WTC11 (cell line): ENCODE measurements around the gene ERVV-1.

Source experiments
- ATF3 ChIP-seq: sonication (generic); formaldehyde crosslinking; conservative IDR thresholded peaks from 2 replicates; pipeline ENCODE4 v1.8.1; 2022; ENCODE audit warnings: mild to moderate bottlenecking, missing genetic modification reagents
- CREB1 ChIP-seq: sonication (generic); formaldehyde crosslinking; IDR thresholded peaks from 2 replicates; pipeline ENCODE4 v1.8.0; 2023; ENCODE audit warnings: mild to moderate bottlenecking, missing genetic modification reagents
- CTCF ChIP-seq: fragments of 200-600 bp; IDR thresholded peaks from 2 replicates; pipeline ENCODE4 v1.8.0; 2022; ENCODE audit warnings: antibody characterized with exemption
- ETV6 ChIP-seq: sonication (generic); formaldehyde crosslinking; IDR thresholded peaks from 2 replicates; pipeline ENCODE4 v1.8.1; 2022; ENCODE audit warnings: mild to moderate bottlenecking, missing genetic modification reagents
- JUN ChIP-seq: sonication (generic); formaldehyde crosslinking; IDR thresholded peaks from 2 replicates; pipeline ENCODE4 v1.8.0; 2023; ENCODE audit warnings: mild to moderate bottlenecking, missing genetic modification reagents
- MLX ChIP-seq: sonication (generic); formaldehyde crosslinking; IDR thresholded peaks from 2 replicates; pipeline ENCODE4 v1.8.1; 2023; ENCODE audit warnings: mild to moderate bottlenecking, missing genetic modification reagents, moderate library complexity
- ZBTB43 ChIP-seq: sonication (generic); formaldehyde crosslinking; IDR thresholded peaks from 2 replicates; pipeline ENCODE4 v1.8.1; 2023; ENCODE audit warnings: mild to moderate bottlenecking, missing genetic modification reagents
- ZNF232 ChIP-seq: sonication (generic); formaldehyde crosslinking; IDR thresholded peaks from 2 replicates; pipeline ENCODE4 v1.8.0; 2022; ENCODE audit warnings: mild to moderate bottlenecking, missing genetic modification reagents

- TF ChIP-seq ATF3 (CRISPR knock-in tag) (no peak), ZBTB43 (CRISPR knock-in tag) (no peak), CTCF (no peak), ZNF232 (CRISPR knock-in tag) (no peak), CREB1 (CRISPR knock-in tag) (no peak), MLX (CRISPR knock-in tag) (no peak), ETV6 (CRISPR knock-in tag) (no peak), JUN (no peak)
Observed at GRCh38 chr19:52987221-52987620, 26.5 kb upstream of the ERVV-1 start.
